ENCODE measurements around the gene EGLN3. TPM values are rescaled to one million over a fixed set of nuclear protein-coding genes. Genes with fewer than 3 reads are reported as not detected.

The EGLN3 gene
- polyA plus RNA-seq, 2 of the 4 experiments (the other 2 are of a cell fraction): 3.5 to 15.4 TPM

GRCh38 chr14:33917661-33918060, 33.2 kb downstream of the EGLN3 start:
- Histone ChIP-seq H3K27ac (peak overlapping the region in 1 of 2 experiments; percentile 63; a peak in 4 of 6 replicates), H3K4me3 (no peak overlapping the region), H3K9me3 (no peaks in the 10 kb centered on the region), H3K4me2 (peak overlapping the region; percentile 18; the same call in 1 of the 3 replicates), H3K4me1 (peaks cover 23% of the 10 kb centered on the region)
- POLR2A ChIA-PET: no interaction called here
- DNase-seq (ENCODE audit: low read depth in 1 of 2, low spot score in 1 of 2) (no peak), FAIRE-seq (no peak), ATAC-seq (no peak)
- no peak for TF ChIP-seq HMGXB4 (CRISPR knock-in tag; IDR thresholded peaks at IDR 0.05; ENCODE audit: borderline replicate concordance)
- TF ChIP-seq ZFP36 (IDR thresholded peaks at IDR 0.05; ENCODE audit: borderline replicate concordance, partially characterized antibody): no peak
- CTCF ChIA-PET: no interaction called here
- 91% methylated on average over 1 of the region's 1 CpG for WGBS (ENCODE audit: missing lambda C conversion rate)

DNA sequence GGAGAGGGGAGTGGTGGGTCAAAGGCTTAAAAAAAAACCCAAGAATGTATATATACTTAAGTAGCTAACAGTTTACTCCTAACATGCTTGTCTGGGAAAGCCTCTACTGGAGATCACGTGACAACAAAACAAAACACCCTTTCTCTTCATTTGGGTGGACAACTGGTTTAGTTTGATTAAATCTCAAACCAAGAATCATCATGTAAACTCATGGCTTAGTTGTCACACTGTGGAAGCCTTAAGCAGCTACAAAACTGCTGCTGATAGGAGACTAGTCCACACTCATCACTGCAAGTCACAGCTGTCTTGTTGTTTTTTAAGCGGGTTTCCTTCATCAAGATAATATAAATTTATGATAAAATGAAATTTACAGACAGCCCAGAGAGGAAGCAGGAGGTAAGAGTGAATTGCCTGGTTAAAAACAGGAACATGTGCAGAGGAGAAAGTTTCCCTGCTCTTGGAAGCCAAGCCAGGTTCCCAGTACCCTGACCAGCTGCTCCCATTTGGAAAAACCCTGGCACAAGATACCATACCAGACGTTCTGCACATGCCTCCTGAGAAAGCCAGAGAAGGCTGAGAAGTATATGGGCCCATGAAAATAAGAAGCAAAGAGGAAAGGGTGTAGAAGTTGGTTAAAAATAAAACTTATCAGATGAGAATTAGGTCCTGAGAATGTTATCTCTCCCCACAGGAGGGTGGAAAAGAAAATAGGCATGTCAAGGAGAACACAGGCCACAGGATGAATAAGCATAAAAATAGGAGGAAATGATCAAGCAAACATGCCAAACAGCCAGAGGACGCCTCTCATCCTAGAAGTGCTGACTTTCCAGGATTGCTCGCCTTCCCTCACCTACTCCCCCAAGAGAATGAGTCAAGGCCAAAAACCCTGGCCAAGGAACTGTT, 34.0 kb downstream of the EGLN3 start:
- no peak overlapping the region for H3K4me3 ChIP-seq
- 47% methylated on average over 5 of the region's 5 CpGs for WGBS (ENCODE audit: missing lambda C conversion rate)
- CTCF ChIA-PET: interaction anchor here (0.6 to 1.2 kb wide), 3 partner anchors 9 to 1341 kb away, joined by 3 to 5 read pairs (median 3); no protein-coding TSS in a partner anchor
- DNase-seq (ENCODE audit: low read depth in 1 of 2, low spot score in 1 of 2): peak; percentile 15 to 51
- POLR2A ChIA-PET: no interaction called here
- peak in 1 of 2 experiments; percentile 66; a peak in 3 of 6 replicates for ATAC-seq
- no peak for FAIRE-seq
- no peaks in the 10 kb centered on the region for H3K9me3 ChIP-seq
- TF ChIP-seq MAFK (IDR thresholded peaks at IDR 0.05; ENCODE audit: partially characterized antibody) (peak; percentile 63), CHD2 (IDR thresholded peaks at IDR 0.05; ENCODE audit: low read length, partially characterized antibody) (no peak), SMC3 (IDR thresholded peaks at IDR 0.05) (no peak)
- peak overlapping the region; percentile 18; the same call in 1 of the 3 replicates for H3K4me2 ChIP-seq
- peak overlapping the region; percentile 28 to 63; a peak in 4 of 6 replicates for H3K27ac ChIP-seq
- H3K4me1 ChIP-seq: peaks cover 23% of the 10 kb centered on the region

DNA sequence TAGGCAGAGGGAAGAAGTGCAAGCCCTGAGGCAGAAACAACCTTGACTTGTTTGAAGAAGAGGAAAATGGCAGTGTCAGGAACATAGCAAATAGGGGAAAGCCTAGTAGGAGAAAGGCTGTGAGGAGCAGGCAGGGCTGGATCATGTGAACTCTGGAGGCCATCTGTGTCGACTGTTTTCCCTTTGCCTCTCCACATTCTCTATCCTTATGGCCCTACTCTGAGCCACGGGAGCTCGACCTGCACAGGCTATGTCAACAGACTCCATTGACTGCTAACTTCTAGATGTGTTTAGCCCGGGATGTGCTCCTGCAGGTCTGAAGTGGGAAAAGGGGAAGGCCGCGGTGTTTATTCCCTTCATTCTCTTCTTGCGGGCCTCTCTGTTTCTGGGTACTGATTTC, 35.2 kb downstream of the EGLN3 start:
- H3K4me2 ChIP-seq: no peak overlapping the region; the same call in 2 of the 3 replicates

DNA sequence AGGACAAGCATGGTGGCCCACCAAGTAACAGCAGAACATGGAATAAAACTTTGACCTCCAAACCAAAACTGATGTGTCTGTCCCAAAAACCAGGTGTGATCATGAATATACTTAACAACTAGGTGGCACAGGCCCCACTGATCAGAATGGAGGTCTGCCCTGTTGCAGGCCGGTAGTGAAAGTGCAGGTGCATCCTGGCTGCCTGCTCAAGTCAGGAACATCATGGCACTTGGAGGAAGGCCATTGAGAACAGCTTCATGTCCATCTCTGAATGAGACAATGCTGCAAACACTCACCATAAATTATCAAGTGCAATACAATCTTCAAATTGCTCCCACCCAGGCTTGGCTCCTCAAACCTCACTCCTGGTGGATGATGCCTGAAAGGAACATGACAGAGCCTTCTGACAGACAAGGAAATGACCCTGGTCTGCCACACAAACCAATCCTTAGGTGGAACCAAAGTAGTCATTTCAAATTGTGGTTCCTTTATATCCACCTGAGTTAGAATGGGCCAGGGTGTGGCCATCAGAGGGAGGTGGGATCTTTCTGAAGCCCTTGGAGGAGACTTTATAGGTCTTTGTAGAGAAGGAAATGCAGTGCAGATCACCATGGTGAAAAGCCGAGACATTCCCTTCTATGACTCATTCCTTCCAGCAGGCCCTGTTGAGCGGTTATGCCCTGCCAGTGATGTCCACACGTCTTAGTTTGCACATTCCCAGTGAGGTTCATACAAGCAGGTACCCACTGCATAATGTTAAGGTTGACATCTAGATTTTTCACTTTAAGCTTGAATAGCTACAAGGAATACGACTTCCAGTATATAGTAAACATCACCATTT, 36.0 kb downstream of the EGLN3 start:
- FAIRE-seq: peak; percentile 18
- DNase-seq (ENCODE audit: low read depth in 1 of 2, low spot score in 1 of 2): peak; percentile 39 to 76
- CTCF ChIA-PET: no interaction called here
- WGBS (ENCODE audit: missing lambda C conversion rate): 37% methylated on average over 5 of the region's 5 CpGs
- H3K4me3 ChIP-seq: no peak overlapping the region
- peak; percentile 91 to 93 for ATAC-seq
- H3K9me3 ChIP-seq: no peaks in the 10 kb centered on the region
- H3K27ac ChIP-seq: peak overlapping the region in 1 of 2 experiments; percentile 36; a peak in 1 of 6 replicates
- POLR2A ChIA-PET: no interaction called here
- peaks cover 23% of the 10 kb centered on the region for H3K4me1 ChIP-seq
- 0 out of 2 replicates have a peak, but pooled peaks have one; percentile 30 for TF ChIP-seq FOSL2 (IDR thresholded peaks at IDR 0.05)
- TF ChIP-seq FOSL2 (CRISPR knock-in tag; IDR thresholded peaks at IDR 0.05): peak; percentile 81
- no peak for TF ChIP-seq MAX (IDR thresholded peaks at IDR 0.05)
- TF ChIP-seq POLR2A (IDR thresholded peaks at IDR 0.05; ENCODE audit: low read length): no peak
- TF ChIP-seq CHD4 (IDR thresholded peaks at IDR 0.05; ENCODE audit: borderline replicate concordance): no peak
- peak overlapping the region; percentile 26 for H3K4me2 ChIP-seq

More for the DNA sequence above, 35.2 kb downstream of the EGLN3 start:
- ChIA-PET POLR2A (no interaction called here), CTCF (interaction anchor here (1.2 kb wide), 1 partner anchor 8 kb away, joined by 5 read pairs; no protein-coding TSS in a partner anchor)
- no peak for DNase-seq (ENCODE audit: low read depth in 1 of 2, low spot score in 1 of 2)
- 88% methylated on average over 7 of the region's 7 CpGs for WGBS (ENCODE audit: missing lambda C conversion rate)
- ATAC-seq: no peak
- TF ChIP-seq FOSL2 (IDR thresholded peaks at IDR 0.05) (no peak), FOSL2 (CRISPR knock-in tag; IDR thresholded peaks at IDR 0.05) (no peak), ZSCAN20 (CRISPR knock-in tag; IDR thresholded peaks at IDR 0.05) (no peak), NPAS2 (CRISPR knock-in tag; IDR thresholded peaks at IDR 0.05; ENCODE audit: borderline replicate concordance) (no peak)
- H3K27ac ChIP-seq: 0 out of 6 replicates have a peak overlapping the region, but pooled peaks of 1 of the 2 experiments have one; percentile 35
- FAIRE-seq: no peak
- peaks cover 23% of the 10 kb centered on the region for H3K4me1 ChIP-seq
- H3K4me3 ChIP-seq: no peak overlapping the region
- H3K9me3 ChIP-seq: no peaks in the 10 kb centered on the region

Data from A549 (cell line).